Spleen (tissue), 7 donors: ENCODE results near the gene IGFL1.

Experiments used
- POLR2AphosphoS5 ChIP-seq, 3 donors: sonication (generic); formaldehyde crosslinking; IDR thresholded peaks; one replicate each; pipeline ENCODE4 v1.5.1; 2017; ENCODE audit warnings: antibody characterized with exemption in 3 of 3
- TF ChIP-seq, protein P1 (sequence below), 11 experiments: fragments of 200-600 bp in 7 of 11; fragments of 450-650 bp in 4 of 11; sonication (generic) in 4 of 11; IDR thresholded peaks in 8 of 11; conservative IDR thresholded peaks in 3 of 11; 1 replicate in 7 of 11; 2 replicates in 4 of 11; pipeline versions ENCODE4 v1.4.0 to v1.8.0; 2016 to 2021; ENCODE audit warnings: antibody characterized with exemption in 11 of 11, inconsistent platforms in 4 of 11, mild to moderate bottlenecking in 1 of 11
- donor health status: DM: no; HTN: no; CAD: no; lungs with moderate emphysema.
- donor health status: DM: no; HTN: no; CAD: no.
- donor health status: DM: no; HTN: no; CAD: no.

DNA sequence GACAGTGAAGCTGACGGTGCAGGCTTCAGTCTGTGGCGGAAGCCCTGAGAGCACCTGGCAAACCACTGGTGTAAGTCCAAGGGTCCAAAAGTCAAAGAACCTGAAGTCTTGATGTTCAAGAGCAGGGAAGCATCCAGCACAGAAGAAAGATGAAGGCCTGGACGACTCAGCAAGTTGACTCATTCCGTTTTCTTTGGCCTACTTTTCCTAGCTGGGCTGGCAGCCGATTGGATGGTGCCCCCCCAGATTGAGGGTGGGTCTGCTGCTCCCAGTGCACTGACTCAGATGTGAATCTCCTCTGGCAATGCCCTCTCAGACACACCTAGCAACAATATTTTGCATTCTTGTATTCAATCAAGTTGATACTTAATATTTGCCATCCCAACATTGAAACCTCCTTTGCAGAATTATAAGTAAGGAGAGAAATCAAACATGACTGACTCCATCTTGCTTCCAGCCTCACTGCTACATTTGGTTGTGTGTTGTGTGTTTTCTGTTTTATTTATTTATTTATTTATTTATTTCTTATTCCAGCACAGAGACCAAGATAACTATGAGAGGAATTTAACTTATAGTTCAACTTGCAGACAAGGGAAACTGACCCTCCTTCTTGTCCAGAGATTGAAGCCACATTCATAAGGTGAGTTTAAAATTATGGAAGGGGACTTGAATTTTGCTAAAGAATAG is 48.7 kb upstream of the IGFL1 start:
- no peak for TF ChIP-seq POLR2AphosphoS5 (IDR thresholded peaks at IDR 0.05)
- TF ChIP-seq, protein P1, sequence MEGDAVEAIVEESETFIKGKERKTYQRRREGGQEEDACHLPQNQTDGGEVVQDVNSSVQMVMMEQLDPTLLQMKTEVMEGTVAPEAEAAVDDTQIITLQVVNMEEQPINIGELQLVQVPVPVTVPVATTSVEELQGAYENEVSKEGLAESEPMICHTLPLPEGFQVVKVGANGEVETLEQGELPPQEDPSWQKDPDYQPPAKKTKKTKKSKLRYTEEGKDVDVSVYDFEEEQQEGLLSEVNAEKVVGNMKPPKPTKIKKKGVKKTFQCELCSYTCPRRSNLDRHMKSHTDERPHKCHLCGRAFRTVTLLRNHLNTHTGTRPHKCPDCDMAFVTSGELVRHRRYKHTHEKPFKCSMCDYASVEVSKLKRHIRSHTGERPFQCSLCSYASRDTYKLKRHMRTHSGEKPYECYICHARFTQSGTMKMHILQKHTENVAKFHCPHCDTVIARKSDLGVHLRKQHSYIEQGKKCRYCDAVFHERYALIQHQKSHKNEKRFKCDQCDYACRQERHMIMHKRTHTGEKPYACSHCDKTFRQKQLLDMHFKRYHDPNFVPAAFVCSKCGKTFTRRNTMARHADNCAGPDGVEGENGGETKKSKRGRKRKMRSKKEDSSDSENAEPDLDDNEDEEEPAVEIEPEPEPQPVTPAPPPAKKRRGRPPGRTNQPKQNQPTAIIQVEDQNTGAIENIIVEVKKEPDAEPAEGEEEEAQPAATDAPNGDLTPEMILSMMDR (IDR thresholded peaks at IDR 0.05 in 8 of 11, conservative IDR thresholded peaks at IDR 0.05 in 3 of 11) = no peak
